Hepatocyte (in vitro differentiated cells): ENCODE results near the gene OR56B4.

Source experiments
- EZH2 ChIP-seq: fragments of 200-600 bp; sonication (generic); IDR thresholded peaks from 2 replicates; pipeline ENCODE4 v1.6.1; 2016; ENCODE audit warnings: antibody characterized with exemption, mild to moderate bottlenecking, borderline replicate concordance
- TF ChIP-seq, protein P1 (sequence below): fragments of 200-600 bp; sonication (generic); IDR thresholded peaks from 2 replicates; pipeline ENCODE4 v1.5.1; 2016; ENCODE audit warnings: antibody characterized with exemption, mild to moderate bottlenecking; ENCODE audit not compliant: poor library complexity

DNA sequence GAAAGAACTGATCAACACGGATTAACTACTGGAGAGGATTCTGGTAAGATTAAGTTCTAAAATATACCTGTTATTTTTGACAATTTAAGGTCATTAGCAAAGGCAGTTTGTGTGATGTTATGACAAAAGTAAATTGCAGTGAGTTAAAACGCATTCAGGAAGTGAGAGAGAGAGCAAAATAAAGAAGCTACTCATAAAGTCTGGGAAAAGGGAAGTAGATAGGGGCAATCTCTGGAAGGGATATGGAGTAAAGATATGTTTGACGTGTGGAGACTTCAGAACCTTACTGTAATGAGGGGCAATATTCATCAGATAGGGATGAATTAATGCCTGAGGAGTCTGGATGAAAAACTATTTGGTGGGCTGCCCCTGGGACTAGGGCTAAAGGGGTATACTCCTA lies 16.8 kb downstream of the OR56B4 start:
- TF ChIP-seq EZH2 = no peak
- TF ChIP-seq, protein P1, sequence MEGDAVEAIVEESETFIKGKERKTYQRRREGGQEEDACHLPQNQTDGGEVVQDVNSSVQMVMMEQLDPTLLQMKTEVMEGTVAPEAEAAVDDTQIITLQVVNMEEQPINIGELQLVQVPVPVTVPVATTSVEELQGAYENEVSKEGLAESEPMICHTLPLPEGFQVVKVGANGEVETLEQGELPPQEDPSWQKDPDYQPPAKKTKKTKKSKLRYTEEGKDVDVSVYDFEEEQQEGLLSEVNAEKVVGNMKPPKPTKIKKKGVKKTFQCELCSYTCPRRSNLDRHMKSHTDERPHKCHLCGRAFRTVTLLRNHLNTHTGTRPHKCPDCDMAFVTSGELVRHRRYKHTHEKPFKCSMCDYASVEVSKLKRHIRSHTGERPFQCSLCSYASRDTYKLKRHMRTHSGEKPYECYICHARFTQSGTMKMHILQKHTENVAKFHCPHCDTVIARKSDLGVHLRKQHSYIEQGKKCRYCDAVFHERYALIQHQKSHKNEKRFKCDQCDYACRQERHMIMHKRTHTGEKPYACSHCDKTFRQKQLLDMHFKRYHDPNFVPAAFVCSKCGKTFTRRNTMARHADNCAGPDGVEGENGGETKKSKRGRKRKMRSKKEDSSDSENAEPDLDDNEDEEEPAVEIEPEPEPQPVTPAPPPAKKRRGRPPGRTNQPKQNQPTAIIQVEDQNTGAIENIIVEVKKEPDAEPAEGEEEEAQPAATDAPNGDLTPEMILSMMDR = no peak
